Sigmoid colon (tissue), 4 donors: ENCODE results near the gene SIRT5.

Experiments
- POLR2AphosphoS5 ChIP-seq, 4 donors: sonication (generic); formaldehyde crosslinking; IDR thresholded peaks; one replicate each; pipeline ENCODE4 v1.6.1; 2017; ENCODE audit warnings: antibody characterized with exemption in 4 of 4
- TF ChIP-seq, protein P1 (sequence below), 4 experiments: fragments of 450-650 bp in 3 of 4; fragments of 200-600 bp in 1 of 4; IDR thresholded peaks; one replicate each; pipeline ENCODE4 v1.5.1; 2016 to 2019; ENCODE audit warnings: antibody characterized with exemption in 4 of 4, mild to moderate bottlenecking in 3 of 4, moderate library complexity in 2 of 4

DNA sequence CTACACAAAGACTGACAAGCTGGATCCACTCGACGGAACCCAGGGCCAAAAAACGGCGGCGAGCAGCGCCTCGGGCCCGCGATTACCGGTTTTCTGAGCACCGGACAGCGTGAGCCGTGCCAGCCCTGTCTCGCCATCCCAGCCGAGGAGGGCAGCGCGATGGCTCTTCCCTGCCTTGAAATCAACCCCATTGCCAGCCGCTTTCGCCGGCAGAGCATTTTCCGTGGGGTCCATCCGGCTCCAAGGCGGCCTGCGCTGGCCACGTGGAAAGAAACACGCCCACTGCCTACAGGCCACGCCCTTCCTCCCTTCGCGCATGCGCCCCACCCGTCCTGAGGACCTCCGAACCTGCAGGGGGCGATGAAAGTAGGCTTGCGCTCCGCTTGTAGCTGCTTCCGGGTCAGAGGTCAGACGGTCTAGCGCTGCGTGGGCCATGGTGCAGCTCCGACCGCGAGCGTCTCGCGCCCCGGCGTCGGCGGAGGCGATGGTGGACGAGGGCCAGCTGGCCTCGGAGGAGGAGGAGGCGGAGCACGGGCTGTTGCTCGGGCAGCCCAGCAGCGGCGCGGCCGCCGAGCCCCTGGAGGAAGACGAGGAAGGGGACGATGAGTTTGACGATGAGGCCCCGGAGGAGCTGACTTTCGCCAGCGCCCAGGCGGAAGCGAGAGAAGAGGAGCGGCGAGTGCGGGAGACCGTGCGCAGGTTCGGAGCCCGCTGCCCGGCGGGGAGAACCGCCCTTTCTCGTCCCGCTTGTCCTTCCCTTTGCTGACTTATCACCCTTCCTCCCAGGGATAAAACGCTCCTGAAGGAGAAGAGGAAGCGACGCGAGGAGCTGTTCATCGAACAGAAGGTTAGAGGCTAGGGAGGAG, 40.8 kb downstream of the SIRT5 start, which contains the start of gene NOL7:
- TF ChIP-seq, protein P1, sequence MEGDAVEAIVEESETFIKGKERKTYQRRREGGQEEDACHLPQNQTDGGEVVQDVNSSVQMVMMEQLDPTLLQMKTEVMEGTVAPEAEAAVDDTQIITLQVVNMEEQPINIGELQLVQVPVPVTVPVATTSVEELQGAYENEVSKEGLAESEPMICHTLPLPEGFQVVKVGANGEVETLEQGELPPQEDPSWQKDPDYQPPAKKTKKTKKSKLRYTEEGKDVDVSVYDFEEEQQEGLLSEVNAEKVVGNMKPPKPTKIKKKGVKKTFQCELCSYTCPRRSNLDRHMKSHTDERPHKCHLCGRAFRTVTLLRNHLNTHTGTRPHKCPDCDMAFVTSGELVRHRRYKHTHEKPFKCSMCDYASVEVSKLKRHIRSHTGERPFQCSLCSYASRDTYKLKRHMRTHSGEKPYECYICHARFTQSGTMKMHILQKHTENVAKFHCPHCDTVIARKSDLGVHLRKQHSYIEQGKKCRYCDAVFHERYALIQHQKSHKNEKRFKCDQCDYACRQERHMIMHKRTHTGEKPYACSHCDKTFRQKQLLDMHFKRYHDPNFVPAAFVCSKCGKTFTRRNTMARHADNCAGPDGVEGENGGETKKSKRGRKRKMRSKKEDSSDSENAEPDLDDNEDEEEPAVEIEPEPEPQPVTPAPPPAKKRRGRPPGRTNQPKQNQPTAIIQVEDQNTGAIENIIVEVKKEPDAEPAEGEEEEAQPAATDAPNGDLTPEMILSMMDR (IDR thresholded peaks at IDR 0.05): peak; percentile 83 to 94 (median 89)
- peak; percentile 93 to 98 (median 96) for TF ChIP-seq POLR2AphosphoS5 (IDR thresholded peaks at IDR 0.05)
